CD14-positive monocyte (primary cell): ENCODE data around the gene SUMF2. TPM values are rescaled to one million over a fixed set of nuclear protein-coding genes. Genes with fewer than 3 reads are reported as not detected.

Experiments used
- DNase-seq, 3 donors: peaks; one replicate each; pipeline ENCODE4 v3.0.0-alpha.2; 2011 to 2022
- H2AFZ ChIP-seq: 2 replicates; pipeline ENCODE4 v1.6.0; 2012; ENCODE audit warnings: mild to moderate bottlenecking, low read depth, low read length, inconsistent platforms; ENCODE audit not compliant: insufficient read depth, poor library complexity, severe bottlenecking
- H3K27ac ChIP-seq, 2 donors: 1 replicate in 1 of 2; 2 replicates in 1 of 2; pipeline ENCODE4 v1.5.1; 2012 to 2013; ENCODE audit warnings: low read length in 2 of 2, control low read depth in 1 of 2, inconsistent platforms in 1 of 2, low read depth in 1 of 2, mild to moderate bottlenecking in 1 of 2
- H3K27me3 ChIP-seq, 2 donors: one replicate each; pipeline versions ENCODE4 v1.6.0 to v1.6.1; 2011 to 2013; ENCODE audit warnings: low read length in 2 of 2; ENCODE audit not compliant: control insufficient read depth in 2 of 2, insufficient read depth in 2 of 2
- H3K36me3 ChIP-seq, 2 donors: replicated peaks in 1 of 2; 1 replicate in 1 of 2; 2 replicates in 1 of 2; pipeline versions ENCODE4 v1.5.1 to v1.6.1; 2012 to 2013; ENCODE audit warnings: low read length in 2 of 2, control low read depth in 1 of 2, inconsistent platforms in 1 of 2, mild to moderate bottlenecking in 1 of 2; ENCODE audit not compliant: insufficient read depth in 2 of 2, control insufficient read depth in 1 of 2
- H3K4me1 ChIP-seq, 2 donors: 1 replicate in 1 of 2; 2 replicates in 1 of 2; pipeline versions ENCODE4 v1.5.1 to v1.6.1; 2012 to 2013; ENCODE audit warnings: low read length in 2 of 2, control low read depth in 1 of 2, inconsistent platforms in 1 of 2, mild to moderate bottlenecking in 1 of 2, moderate library complexity in 1 of 2; ENCODE audit not compliant: insufficient read depth in 2 of 2, control insufficient read depth in 1 of 2
- H3K4me2 ChIP-seq: replicated peaks from 2 replicates; pipeline ENCODE3; 2012; ENCODE audit warnings: low read length, moderate library complexity, mild to moderate bottlenecking; ENCODE audit not compliant: poor library complexity, severe bottlenecking; ENCODE audit errors: extremely low read depth
- H3K4me3 ChIP-seq, 3 experiments: fragments of 200-600 bp in 1 of 3; sonication (generic) in 1 of 3; replicated peaks in 1 of 3; 1 replicate in 2 of 3; 2 replicates in 1 of 3; pipeline ENCODE4 v1.5.1; 2011 to 2013; ENCODE audit warnings: low read length in 3 of 3, mild to moderate bottlenecking in 3 of 3, control low read depth in 2 of 3, low read depth in 2 of 3, inconsistent platforms in 1 of 3, moderate library complexity in 1 of 3
- H3K79me2 ChIP-seq: 2 replicates; pipeline ENCODE4 v1.6.0; 2012; ENCODE audit warnings: mild to moderate bottlenecking, control low read depth, inconsistent platforms, low read length, moderate library complexity; ENCODE audit not compliant: insufficient read depth
- H3K9ac ChIP-seq: 2 replicates; pipeline ENCODE4 v1.6.0; 2017; ENCODE audit warnings: low read length, mild to moderate bottlenecking; ENCODE audit not compliant: insufficient read depth, poor library complexity, severe bottlenecking
- H3K9me3 ChIP-seq, 2 donors: replicated peaks in 1 of 2; 1 replicate in 1 of 2; 2 replicates in 1 of 2; pipeline versions ENCODE4 v1.5.1 to v1.6.1; 2012 to 2013; ENCODE audit warnings: low read length in 2 of 2, control low read depth in 1 of 2; ENCODE audit not compliant: control insufficient read depth in 1 of 2, insufficient read depth in 1 of 2
- H4K20me1 ChIP-seq: 2 replicates; pipeline ENCODE4 v1.6.0; 2012; ENCODE audit warnings: mild to moderate bottlenecking, low read length, control low read depth, moderate library complexity; ENCODE audit not compliant: insufficient read depth
- H3K27ac Mint-ChIP-seq, 7 donors: one replicate each; pipeline ENCODE4 v1.8.0; 2020; ENCODE audit warnings: mild to moderate bottlenecking in 7 of 7, mixed read lengths in 7 of 7, moderate library complexity in 6 of 7, inconsistent platforms in 2 of 7
- H3K27me3 Mint-ChIP-seq, 3 donors: one replicate each; pipeline ENCODE4 v1.8.0; 2021 to 2022; ENCODE audit warnings: low read depth in 3 of 3, mild to moderate bottlenecking in 3 of 3, mixed read lengths in 3 of 3, moderate library complexity in 3 of 3, inconsistent platforms in 1 of 3
- H3K36me3 Mint-ChIP-seq, 2 donors: one replicate each; pipeline ENCODE4 v1.8.0; 2020; ENCODE audit warnings: mixed read lengths in 2 of 2, inconsistent platforms in 1 of 2, mild to moderate bottlenecking in 1 of 2
- H3K4me1 Mint-ChIP-seq: one replicate; pipeline ENCODE4 v1.8.0; 2020; ENCODE audit warnings: mild to moderate bottlenecking, mixed read lengths
- H3K4me3 Mint-ChIP-seq, 2 donors: one replicate each; pipeline ENCODE4 v1.8.0; 2020; ENCODE audit warnings: mild to moderate bottlenecking in 2 of 2, mixed read lengths in 2 of 2, moderate library complexity in 1 of 2
- H3K9me3 Mint-ChIP-seq, 7 donors: one replicate each; pipeline ENCODE4 v1.8.0; 2020 to 2022; ENCODE audit warnings: mixed read lengths in 7 of 7, mild to moderate bottlenecking in 6 of 7, moderate library complexity in 6 of 7, inconsistent platforms in 2 of 7
- WGBS: methylation state at CpG from one replicate; pipeline ENCODE4 v1.1.5; 2013; ENCODE audit warnings: missing lambda C conversion rate; ENCODE audit not compliant: insufficient coverage; 5-methylcytosine and 5-hydroxymethylcytosine counted together
- intact Hi-C, 2 donors: fragments of 100-400 bp; cut with micrococcal nuclease; formaldehyde crosslinking; loops; one replicate each; pipeline versions ENCODE4 v1.15.0 to v1.15.1; 2023
- polyA plus RNA-seq, 3 donors: library from polyadenylated mRNA; depleted of rRNA in 1 of 3; unstranded in 2 of 3; stranded (reverse) in 1 of 3; fragments of 300-500 nt in 2 of 3; fragments of >200 nt in 1 of 3; fragmentation: Illumina TruSeq in 2 of 3; gene quantifications; 1 replicate in 2 of 3; 2 replicates in 1 of 3; pipeline ENCODE4 v1.2.3, GENCODE V29; 2012 to 2021
- TF ChIP-seq, protein P1 (sequence below): fragments of 200-600 bp; IDR thresholded peaks from one replicate; pipeline ENCODE4 v1.8.0; 2022; ENCODE audit warnings: antibody characterized with exemption, mild to moderate bottlenecking

SUMF2 gene
- polyA plus RNA-seq, 3 donors, result 69.5 to 88.2 (median 75.0) TPM

DNA sequence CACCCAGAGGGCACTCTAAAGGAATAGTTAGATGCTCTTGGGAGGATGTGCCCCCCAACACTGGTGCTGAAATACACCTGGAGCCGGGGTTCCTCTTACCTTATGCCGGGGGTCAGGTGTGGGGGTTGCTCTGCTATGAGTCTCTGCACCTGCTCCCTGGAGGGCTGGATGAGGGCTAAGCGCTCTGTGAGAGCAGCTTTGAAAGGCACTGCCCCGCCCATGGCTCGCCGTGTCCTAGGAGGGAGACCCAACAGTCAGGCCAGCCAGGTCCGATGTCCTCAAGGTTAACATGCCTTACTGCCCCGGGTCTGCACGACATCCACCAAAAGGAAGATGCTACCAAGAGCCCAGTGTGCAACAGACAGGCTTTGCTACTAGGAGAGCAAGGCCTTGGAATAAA lies 44.6 kb upstream of the SUMF2 start:
- TF ChIP-seq, protein P1, sequence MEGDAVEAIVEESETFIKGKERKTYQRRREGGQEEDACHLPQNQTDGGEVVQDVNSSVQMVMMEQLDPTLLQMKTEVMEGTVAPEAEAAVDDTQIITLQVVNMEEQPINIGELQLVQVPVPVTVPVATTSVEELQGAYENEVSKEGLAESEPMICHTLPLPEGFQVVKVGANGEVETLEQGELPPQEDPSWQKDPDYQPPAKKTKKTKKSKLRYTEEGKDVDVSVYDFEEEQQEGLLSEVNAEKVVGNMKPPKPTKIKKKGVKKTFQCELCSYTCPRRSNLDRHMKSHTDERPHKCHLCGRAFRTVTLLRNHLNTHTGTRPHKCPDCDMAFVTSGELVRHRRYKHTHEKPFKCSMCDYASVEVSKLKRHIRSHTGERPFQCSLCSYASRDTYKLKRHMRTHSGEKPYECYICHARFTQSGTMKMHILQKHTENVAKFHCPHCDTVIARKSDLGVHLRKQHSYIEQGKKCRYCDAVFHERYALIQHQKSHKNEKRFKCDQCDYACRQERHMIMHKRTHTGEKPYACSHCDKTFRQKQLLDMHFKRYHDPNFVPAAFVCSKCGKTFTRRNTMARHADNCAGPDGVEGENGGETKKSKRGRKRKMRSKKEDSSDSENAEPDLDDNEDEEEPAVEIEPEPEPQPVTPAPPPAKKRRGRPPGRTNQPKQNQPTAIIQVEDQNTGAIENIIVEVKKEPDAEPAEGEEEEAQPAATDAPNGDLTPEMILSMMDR, result no peak
- Histone ChIP-seq H3K79me2 (no peaks in the 10 kb centered on the region), H3K9ac (no peak overlapping the region), H2AFZ (no peak overlapping the region), H3K9me3 (no peaks in the 10 kb centered on the region), H3K4me2 (no peak overlapping the region), H4K20me1 (no peaks in the 10 kb centered on the region), H3K4me1 (no peaks in the 10 kb centered on the region), H3K27me3 (no peaks in the 10 kb centered on the region), H3K4me3 (no peak overlapping the region), H3K36me3 (peaks cover 14 to 23% of the 10 kb centered on the region in 2 donors), H3K27ac (no peak overlapping the region)
- intact Hi-C loops, result no loop called here
- WGBS, result 89% methylated on average over 9 of the region's 9 CpGs
- Mint-ChIP-seq H3K27ac (no peak overlapping the region), H3K27me3 (peaks cover 0 to 2% (median 0%) of the 10 kb centered on the region in 3 donors), H3K4me3 (no peak overlapping the region), H3K36me3 (peaks cover 20 to 66% of the 10 kb centered on the region in 2 donors), H3K9me3 (no peaks in the 10 kb centered on the region), H3K4me1 (no peaks in the 10 kb centered on the region)
- no peak for DNase-seq

DNA sequence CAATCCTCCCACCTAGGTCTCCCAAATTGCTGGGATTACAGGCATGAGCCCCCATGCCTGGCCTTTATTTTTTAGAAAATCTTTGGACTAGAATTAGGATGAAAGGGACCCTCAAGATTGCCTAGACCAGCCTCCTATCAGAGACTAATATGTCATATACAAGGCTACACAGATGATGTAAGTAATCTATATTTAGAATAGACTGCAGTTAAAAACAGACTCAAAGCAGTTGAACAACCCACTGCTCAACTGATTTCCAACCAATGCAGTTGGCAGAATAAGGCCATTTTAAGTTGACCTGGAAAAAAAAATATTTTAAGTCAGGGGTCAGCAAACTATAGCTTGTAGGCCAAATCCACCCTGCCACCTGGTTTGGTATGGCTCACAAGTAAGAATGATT lies 40.6 kb upstream of the SUMF2 start:
- no peak overlapping the region for H3K27ac Mint-ChIP-seq
- intact Hi-C loops, result no loop called here
- no peaks in the 10 kb centered on the region for H3K4me1 Mint-ChIP-seq
- H3K4me3 Mint-ChIP-seq, result no peak overlapping the region
- TF ChIP-seq, protein P1, result no peak
- peaks cover 26 to 63% of the 10 kb centered on the region in 2 donors for H3K36me3 Mint-ChIP-seq
- Histone ChIP-seq H3K9ac (no peak overlapping the region), H2AFZ (no peak overlapping the region), H3K4me1 (no peaks in the 10 kb centered on the region), H3K9me3 (no peaks in the 10 kb centered on the region), H3K4me3 (no peak overlapping the region), H3K79me2 (no peaks in the 10 kb centered on the region), H4K20me1 (no peaks in the 10 kb centered on the region), H3K36me3 (peaks cover 14 to 28% of the 10 kb centered on the region in 2 donors), H3K27ac (no peak overlapping the region), H3K4me2 (no peak overlapping the region), H3K27me3 (no peaks in the 10 kb centered on the region)
- H3K27me3 Mint-ChIP-seq, result peaks cover 0 to 2% (median 0%) of the 10 kb centered on the region in 3 donors
- no peak for DNase-seq
- no peaks in the 10 kb centered on the region for H3K9me3 Mint-ChIP-seq
